GM23338 (cell line): Measurements from ENCODE around the gene RNF215. TPM values are rescaled to one million over a fixed set of nuclear protein-coding genes. Genes with fewer than 3 reads are reported as not detected.

ENCODE experiments used
- ATAC-seq: fragments of 200-7000 bp; cut with Tn5 transposase; 3 replicates; pipeline ENCODE4 v1.9.1; 2020
- DNase-seq: peaks from one replicate; pipeline ENCODE4 v3.0.0-alpha.2; 2015; ENCODE audit warnings: low spot score
- H2AFZ ChIP-seq: fragments of 200-600 bp; sonication (generic); 2 replicates; pipeline ENCODE4 v1.8.0; 2016; ENCODE audit warnings: antibody characterized with exemption, mild to moderate bottlenecking, moderate library complexity
- H3F3A ChIP-seq: fragments of 200-600 bp; sonication (generic); replicated peaks from 2 replicates; pipeline ENCODE4 v1.8.0; 2017; ENCODE audit warnings: antibody characterized with exemption, mixed run types, low read depth
- H3K27ac ChIP-seq: fragments of 200-600 bp; sonication (generic); 2 replicates; pipeline ENCODE4 v1.6.1; 2016; ENCODE audit warnings: low read depth
- H3K27me3 ChIP-seq: fragments of 200-600 bp; sonication (generic); 2 replicates; pipeline ENCODE4 v1.8.0; 2016; ENCODE audit warnings: mild to moderate bottlenecking, mixed run types, moderate library complexity; ENCODE audit not compliant: insufficient read depth
- H3K36me3 ChIP-seq: fragments of 200-600 bp; sonication (generic); 2 replicates; pipeline ENCODE4 v1.8.0; 2016; ENCODE audit warnings: mild to moderate bottlenecking; ENCODE audit not compliant: insufficient read depth
- H3K4me1 ChIP-seq: fragments of 200-600 bp; sonication (generic); 2 replicates; pipeline ENCODE4 v1.8.0; 2016; ENCODE audit warnings: mild to moderate bottlenecking, moderate library complexity; ENCODE audit not compliant: insufficient read depth
- H3K4me2 ChIP-seq: fragments of 200-600 bp; sonication (generic); 2 replicates; pipeline ENCODE4 v1.7.1; 2017; ENCODE audit warnings: mixed run types
- H3K4me3 ChIP-seq: fragments of 200-600 bp; sonication (generic); 2 replicates; pipeline ENCODE4 v1.6.1; 2016; ENCODE audit warnings: mixed run types
- H3K79me2 ChIP-seq: fragments of 200-600 bp; sonication (generic); replicated peaks from 2 replicates; pipeline ENCODE4 v1.8.0; 2017; ENCODE audit warnings: mild to moderate bottlenecking; ENCODE audit not compliant: insufficient read depth
- H3K9me2 ChIP-seq: fragments of 200-600 bp; sonication (generic); 2 replicates; pipeline ENCODE4 v1.8.0; 2017; ENCODE audit not compliant: insufficient read depth
- H4K20me1 ChIP-seq: fragments of 200-600 bp; sonication (generic); replicated peaks from 2 replicates; pipeline ENCODE4 v1.8.0; 2017; ENCODE audit warnings: mild to moderate bottlenecking; ENCODE audit not compliant: insufficient read depth
- H3K27ac Mint-ChIP-seq: 2 replicates; pipeline ENCODE4 v1.8.0; 2020; ENCODE audit warnings: inconsistent platforms, mild to moderate bottlenecking, moderate library complexity, mixed read lengths
- H3K27me3 Mint-ChIP-seq: 3 replicates; pipeline ENCODE4 v1.8.0; 2022; ENCODE audit warnings: low read depth, mild to moderate bottlenecking, moderate library complexity, mixed read lengths, inconsistent platforms; ENCODE audit not compliant: insufficient read depth, poor library complexity
- H3K36me3 Mint-ChIP-seq: 3 replicates; pipeline ENCODE4 v1.8.0; 2021; ENCODE audit warnings: low read depth, mild to moderate bottlenecking, inconsistent platforms, moderate library complexity, mixed read lengths
- H3K4me1 Mint-ChIP-seq: 3 replicates; pipeline ENCODE4 v1.8.0; 2020; ENCODE audit warnings: mild to moderate bottlenecking, inconsistent platforms, mixed read lengths
- H3K4me3 Mint-ChIP-seq: 3 replicates; pipeline ENCODE4 v1.8.0; 2021; ENCODE audit warnings: moderate library complexity, mild to moderate bottlenecking, inconsistent platforms, mixed read lengths
- H3K9me3 Mint-ChIP-seq: 3 replicates; pipeline ENCODE4 v1.8.0; 2020; ENCODE audit warnings: moderate library complexity, mild to moderate bottlenecking, inconsistent platforms, mixed read lengths
- CREB1 ChIP-seq: fragments of 250-450 bp; sonication (Bioruptor Pico); IDR thresholded peaks from 2 replicates; pipeline ENCODE4 v1.5.0; 2020; ENCODE audit warnings: low read depth, mild to moderate bottlenecking, moderate library complexity
- CTCF ChIP-seq, 2 experiments: fragments of 200-600 bp in 1 of 2; sonication (generic) in 1 of 2; conservative IDR thresholded peaks; 2 replicates each; pipeline versions ENCODE4 v1.5.1 to v1.6.1; 2016 to 2017; ENCODE audit warnings: antibody characterized with exemption in 2 of 2, low read depth in 2 of 2, mild to moderate bottlenecking in 2 of 2, moderate library complexity in 1 of 2
- ETS1 ChIP-seq: IDR thresholded peaks from 2 replicates; pipeline ENCODE4 v1.6.1; 2016; ENCODE audit warnings: antibody characterized with exemption
- EZH2 ChIP-seq: fragments of 200-600 bp; sonication (generic); IDR thresholded peaks from one replicate; pipeline ENCODE4 v1.8.0; 2017; ENCODE audit warnings: antibody characterized with exemption, mild to moderate bottlenecking, low read depth; ENCODE audit not compliant: unreplicated experiment
- EZH2phosphoT487 ChIP-seq: fragments of 200-600 bp; sonication (generic); IDR thresholded peaks from one replicate; pipeline ENCODE4 v1.8.1; 2018; ENCODE audit warnings: antibody characterized with exemption; ENCODE audit not compliant: unreplicated experiment
- JUNB ChIP-seq: IDR thresholded peaks from one replicate; pipeline ENCODE4 v1.6.1; 2016; ENCODE audit warnings: antibody characterized with exemption; ENCODE audit not compliant: unreplicated experiment
- NANOG ChIP-seq: IDR thresholded peaks from 2 replicates; pipeline ENCODE4 v1.6.1; 2016; ENCODE audit warnings: antibody characterized with exemption, borderline replicate concordance
- POLR2AphosphoS5 ChIP-seq: IDR thresholded peaks from 2 replicates; pipeline ENCODE4 v1.6.1; 2016; ENCODE audit warnings: antibody characterized with exemption, low read depth
- REST ChIP-seq: IDR thresholded peaks from one replicate; pipeline ENCODE4 v1.6.1; 2018; ENCODE audit warnings: antibody characterized with exemption; ENCODE audit not compliant: unreplicated experiment
- STAT1 ChIP-seq: IDR thresholded peaks from one replicate; pipeline ENCODE4 v1.6.1; 2016; ENCODE audit warnings: antibody characterized with exemption; ENCODE audit not compliant: unreplicated experiment
- ZNF114 ChIP-seq: fragments of 250-450 bp; sonication (Bioruptor Pico); IDR thresholded peaks from 2 replicates; pipeline ENCODE4 v1.5.0; 2020; ENCODE audit warnings: mild to moderate bottlenecking, moderate library complexity
- ZNF331 ChIP-seq: fragments of 250-450 bp; sonication (Bioruptor Pico); IDR thresholded peaks from 2 replicates; pipeline ENCODE4 v1.5.0; 2020; ENCODE audit warnings: low read depth, mild to moderate bottlenecking, moderate library complexity
- ZNF462 ChIP-seq: fragments of 250-450 bp; sonication (Bioruptor Pico); IDR thresholded peaks from 2 replicates; pipeline ENCODE4 v1.5.0; 2020; ENCODE audit warnings: mild to moderate bottlenecking, moderate library complexity
- polyA plus RNA-seq: library from polyadenylated mRNA; unstranded; fragments of >200 nt; fragmentation: Nextera tagmentation; extraction: Ambion mirVana; gene quantifications from 2 replicates; pipeline ENCODE4 v1.2.1, GENCODE V29; 2016
- total RNA-seq: library from RNA; depleted of rRNA; stranded (reverse); fragments of >200 nt; shearing (Covaris generic); gene quantifications from 2 replicates; pipeline ENCODE4 v1.2.3, GENCODE V29; 2014

The RNF215 gene
- total and polyA plus RNA-seq, 2 experiments from 2014 or later: 3.3 to 13.9 TPM

- Mint-ChIP-seq H3K9me3 (no peaks in the 10 kb centered on the region), H3K27ac (no peak overlapping the region), H3K36me3 (no peaks in the 10 kb centered on the region; the same call in 1 of the 3 replicates), H3K4me1 (peaks cover 24% of the 10 kb centered on the region), H3K4me3 (no peak overlapping the region), H3K27me3 (peaks cover 38% of the 10 kb centered on the region)
- no peak overlapping the region for H3K4me2 ChIP-seq
- H3K79me2 ChIP-seq: no peaks in the 10 kb centered on the region
- no peak for ATAC-seq
- H3K4me1 ChIP-seq: peaks cover 17% of the 10 kb centered on the region
- H2AFZ ChIP-seq: no peak overlapping the region
- H3F3A ChIP-seq: peaks cover 4% of the 10 kb centered on the region; the same call in 1 of the 2 replicates
- H3K27ac ChIP-seq: no peak overlapping the region
- H3K36me3 ChIP-seq: no peaks in the 10 kb centered on the region
- H4K20me1 ChIP-seq: no peaks in the 10 kb centered on the region
- H3K27me3 ChIP-seq: peaks cover 34% of the 10 kb centered on the region
- no peak for DNase-seq
- TF ChIP-seq JUNB: no peak
- no peak for TF ChIP-seq CREB1 (CRISPR knock-in tag)
- no peak for TF ChIP-seq NANOG
- no peak for TF ChIP-seq EZH2phosphoT487
- no peak for TF ChIP-seq POLR2AphosphoS5
- no peak for TF ChIP-seq REST
- TF ChIP-seq ZNF114: no peak
- TF ChIP-seq ZNF462 (CRISPR knock-in tag): no peak
- TF ChIP-seq EZH2: no peak
- TF ChIP-seq STAT1: no peak
- TF ChIP-seq CTCF (conservative IDR thresholded peaks at IDR 0.05; ENCODE audit: low read depth in 2 of 2): no peak
- TF ChIP-seq ZNF331 (CRISPR knock-in tag): no peak
- TF ChIP-seq ETS1: no peak
- no peaks in the 10 kb centered on the region for H3K9me2 ChIP-seq
- no peak overlapping the region for H3K4me3 ChIP-seq
Observed at GRCh38 chr22:30399718-30400117, 12.5 kb upstream of the RNF215 start.
